Measurements from ENCODE around the gene PTPRJ. TPM values are rescaled to one million over a fixed set of nuclear protein-coding genes. Genes with fewer than 3 reads are reported as not detected.
"Not testable (repeated sequence)": the region's sequence is repeated elsewhere in the genome, so short reads cannot be mapped to it uniquely, and the experiment has no call there.

PTPRJ gene
- total and polyA plus RNA-seq, 7 donors: 2.4 to 23.3 (median 10.2) TPM

- H3K27ac ChIP-seq: no peak overlapping the region
- intact Hi-C loops (cut with DNase I): no loop called here
- no peak for TF ChIP-seq CTCF (IDR thresholded peaks at IDR 0.05)
- TF ChIP-seq EP300 (IDR thresholded peaks at IDR 0.05): no peak
- TF ChIP-seq POLR2AphosphoS5 (IDR thresholded peaks at IDR 0.05): no peak
- no peak for TF ChIP-seq POLR2A (IDR thresholded peaks at IDR 0.05)
Observed at GRCh38 chr11:47941907-47942558, 38.3 kb upstream of the PTPRJ start.

GRCh38 chr11:47943721-47944586 is 36.4 kb upstream of the PTPRJ start:
- no peak for DNase-seq
- H3K27ac ChIP-seq: no peak overlapping the region
- no peaks in the 10 kb centered on the region for H3K27me3 ChIP-seq
- intact Hi-C loops (cut with DNase I): no loop called here
- WGBS, 2 donors: 80 to 82% methylated on average over 15 of the region's 15 CpGs
- H3K36me3 ChIP-seq: no peaks in the 10 kb centered on the region
- TF ChIP-seq POLR2AphosphoS5 (IDR thresholded peaks at IDR 0.05) (no peak), EP300 (IDR thresholded peaks at IDR 0.05) (no peak), POLR2A (IDR thresholded peaks at IDR 0.05) (no peak)
- no peak overlapping the region for H3K4me3 ChIP-seq
- H3K4me1 ChIP-seq: peaks cover 0 to 13% (median 12%) of the 10 kb centered on the region in 4 donors
- no peaks in the 10 kb centered on the region for H3K9me3 ChIP-seq

More at GRCh38 chr11:47941907-47942558, 38.3 kb upstream of the PTPRJ start:
- H3K36me3 ChIP-seq: no peaks in the 10 kb centered on the region
- no peak overlapping the region for H3K4me3 ChIP-seq
- no peaks in the 10 kb centered on the region for H3K27me3 ChIP-seq
- WGBS, 2 donors: 74 to 83% methylated on average over 7 of the region's 7 CpGs
- H3K9me3 ChIP-seq: no peaks in the 10 kb centered on the region
- DNase-seq: no peak
- H3K4me1 ChIP-seq: peaks cover 0 to 7% (median 5%) of the 10 kb centered on the region in 4 donors

GRCh38 chr11:47944632-47945031 is 35.7 kb upstream of the PTPRJ start:
- Histone ChIP-seq H3K27me3 (no peaks in the 10 kb centered on the region), H3K9me3 (no peaks in the 10 kb centered on the region), H3K4me1 (peaks cover 0 to 13% (median 12%) of the 10 kb centered on the region in 4 donors), H3K4me3 (no peak overlapping the region), H3K36me3 (no peaks in the 10 kb centered on the region), H3K27ac (no peak overlapping the region)
- intact Hi-C loops (cut with DNase I): no loop called here
- TF ChIP-seq CTCF (IDR thresholded peaks at IDR 0.05): no peak
- TF ChIP-seq EP300 (IDR thresholded peaks at IDR 0.05): no peak
- TF ChIP-seq POLR2A (IDR thresholded peaks at IDR 0.05): no peak
- no peak for TF ChIP-seq POLR2AphosphoS5 (IDR thresholded peaks at IDR 0.05)
- DNase-seq: no peak

GRCh38 chr11:47946682-47947559 is 33.4 kb upstream of the PTPRJ start:
- Histone ChIP-seq H3K27ac (peak overlapping the region in 3 of 4 donors; percentile 52 to 69 (median 61)), H3K9me3 (no peaks in the 10 kb centered on the region), H3K36me3 (no peaks in the 10 kb centered on the region), H3K4me3 (no peak overlapping the region), H3K4me1 (peaks cover 0 to 13% (median 12%) of the 10 kb centered on the region in 4 donors), H3K27me3 (no peaks in the 10 kb centered on the region)
- peak; percentile 90 for DNase-seq
- WGBS, 2 donors: 39 to 46% methylated on average over 10 of the region's 10 CpGs
- intact Hi-C loops (cut with DNase I): no loop called here
- no peak for TF ChIP-seq POLR2A (IDR thresholded peaks at IDR 0.05)
- TF ChIP-seq POLR2AphosphoS5 (IDR thresholded peaks at IDR 0.05): peak in 3 of 4 donors; percentile 36 to 71 (median 66)

- DNase-seq: no peak
- 56 to 67% methylated on average over 3 of the region's 3 CpGs for WGBS, 2 donors
Observed at GRCh38 chr11:47948137-47948536, 32.2 kb upstream of the PTPRJ start.

GRCh38 chr11:47949001-47949675 is 31.2 kb upstream of the PTPRJ start:
- DNase-seq; H3K9me3 ChIP-seq; H3K36me3 ChIP-seq; H3K27ac ChIP-seq; intact Hi-C loops (cut with DNase I); H3K4me3 ChIP-seq; H3K27me3 ChIP-seq: not testable (repeated sequence)
- WGBS, 2 donors: 85% methylated on average over 9 of the region's 9 CpGs
- peaks cover 0 to 13% (median 12%) of the 10 kb centered on the region in 4 donors for H3K4me1 ChIP-seq

More at GRCh38 chr11:47948137-47948536, 32.2 kb upstream of the PTPRJ start:
- peaks cover 0 to 13% (median 12%) of the 10 kb centered on the region in 4 donors for H3K4me1 ChIP-seq
- H3K4me3 ChIP-seq: no peak overlapping the region
- H3K9me3 ChIP-seq: no peaks in the 10 kb centered on the region
- peak overlapping the region in 1 of 4 donors; percentile 61 for H3K27ac ChIP-seq
- H3K27me3 ChIP-seq: no peaks in the 10 kb centered on the region
- intact Hi-C loops (cut with DNase I): no loop called here
- H3K36me3 ChIP-seq: no peaks in the 10 kb centered on the region
- no peak for TF ChIP-seq POLR2AphosphoS5 (IDR thresholded peaks at IDR 0.05)
- TF ChIP-seq EP300 (IDR thresholded peaks at IDR 0.05): no peak
- TF ChIP-seq POLR2A (IDR thresholded peaks at IDR 0.05): no peak
- no peak for TF ChIP-seq CTCF (IDR thresholded peaks at IDR 0.05)

All from sigmoid colon (tissue), 7 donors.